Inferior parietal cortex (tissue), 1 donor: ENCODE data around the gene CAMK1G.

ENCODE experiments used
- DNase-seq: peaks from one replicate; pipeline ENCODE4 v3.0.0-alpha.2; 2016; ENCODE audit errors: extremely low spot score

Gene CAMK1G

GRCh38 chr1:209600541-209600940 is 17.0 kb downstream of the CAMK1G start:
- no peak for DNase-seq

GRCh38 chr1:209601809-209602657 is 18.5 kb downstream of the CAMK1G start:
- peak; percentile 71 for DNase-seq

GRCh38 chr1:209603877-209604276 is 20.4 kb downstream of the CAMK1G start:
- DNase-seq = no peak

GRCh38 chr1:209607102-209607794 is 23.7 kb downstream of the CAMK1G start:
- DNase-seq = no peak

- no peak for DNase-seq
Observed at GRCh38 chr1:209607795-209608178, 24.3 kb downstream of the CAMK1G start.

GRCh38 chr1:209609041-209609790 is 25.7 kb downstream of the CAMK1G start:
- DNase-seq = peak; percentile 75

GRCh38 chr1:209609791-209610630 is 26.5 kb downstream of the CAMK1G start:
- no peak for DNase-seq

- no peak for DNase-seq
Observed at GRCh38 chr1:209610631-209610905, 27.1 kb downstream of the CAMK1G start.

- DNase-seq = no peak
Observed at GRCh38 chr1:209611771-209612570, 28.5 kb downstream of the CAMK1G start.

- DNase-seq = no peak
Observed at GRCh38 chr1:209612646-209613399, 29.3 kb downstream of the CAMK1G start.

GRCh38 chr1:209613400-209614150 is 30.1 kb downstream of the CAMK1G start:
- no peak for DNase-seq

GRCh38 chr1:209614151-209614420 is 30.6 kb downstream of the CAMK1G start:
- no peak for DNase-seq

- no peak for DNase-seq
Observed at GRCh38 chr1:209614906-209615305, 31.4 kb downstream of the CAMK1G start.

GRCh38 chr1:209616366-209617046 is 33.0 kb downstream of the CAMK1G start:
- DNase-seq = no peak

GRCh38 chr1:209617047-209617673 is 33.6 kb downstream of the CAMK1G start:
- no peak for DNase-seq

- DNase-seq = no peak
Observed at GRCh38 chr1:209617755-209618154, 34.2 kb downstream of the CAMK1G start.

GRCh38 chr1:209618291-209618690 is 34.8 kb downstream of the CAMK1G start:
- DNase-seq = no peak

- peak; percentile 74 for DNase-seq
Observed at GRCh38 chr1:209618756-209619420, 35.4 kb downstream of the CAMK1G start.
